ENCODE measurements around the gene LGI4. TPM values are rescaled to one million over a fixed set of nuclear protein-coding genes. Genes with fewer than 3 reads are reported as not detected.
"Not testable (repeated sequence)": the region's sequence is repeated elsewhere in the genome, so short reads cannot be mapped to it uniquely, and the experiment has no call there.

Gene LGI4
- total and polyA plus RNA-seq, 4 experiments from 2014 or later = 0.72 to 0.81 TPM; not detected in 2

DNA sequence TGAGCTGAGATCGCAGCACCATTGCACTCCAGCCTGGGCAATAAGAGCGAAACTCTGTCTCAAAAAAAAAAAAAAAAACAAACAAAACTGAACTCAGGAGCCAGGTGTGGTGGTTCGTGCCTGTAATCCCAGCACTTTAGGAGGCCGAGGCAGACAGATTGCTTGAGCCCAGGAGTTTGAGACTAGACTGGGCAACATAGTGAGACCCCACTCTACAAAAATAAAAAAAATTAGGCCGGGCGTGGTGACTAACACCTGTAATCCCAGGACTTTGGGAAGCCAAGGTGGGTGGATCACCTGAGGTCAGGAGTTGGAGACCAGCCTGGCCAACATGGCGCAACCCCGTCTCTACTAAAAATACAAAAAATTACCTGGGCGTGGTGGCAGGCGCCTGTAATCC lies 32.9 kb downstream of the LGI4 start:
- H3K36me3 Mint-ChIP-seq; H3K4me1 ChIP-seq (ENCODE audit: insufficient read depth, low read length); H3K4me3 ChIP-seq (ENCODE audit: low read length in 2 of 2); H3K27me3 Mint-ChIP-seq; H3K27ac Mint-ChIP-seq; POLR2A ChIA-PET (ENCODE audit: partially characterized antibody); H3K27me3 ChIP-seq (ENCODE audit: insufficient read depth, low read length); H3K9me3 Mint-ChIP-seq; H3K4me3 Mint-ChIP-seq; H3K4me1 Mint-ChIP-seq; DNase-seq; H3K27ac ChIP-seq (ENCODE audit: low read depth, low read length); intact Hi-C loops (cut with micrococcal nuclease); H3K36me3 ChIP-seq (ENCODE audit: insufficient read depth, low read length); H3K9me3 ChIP-seq (ENCODE audit: control insufficient read depth in 1 of 2, low read length in 2 of 2): not testable (repeated sequence)
- CTCF ChIA-PET (ENCODE audit: partially characterized antibody) = interaction anchor here (0.7 to 1.1 kb wide), 2 partner anchors 9 to 13 kb away, joined by 3 read pairs; no protein-coding TSS in a partner anchor

- Histone ChIP-seq H3K36me3 (ENCODE audit: insufficient read depth, low read length) (no peaks in the 10 kb centered on the region), H3K27ac (ENCODE audit: low read depth, low read length) (no peak overlapping the region), H3K9me3 (ENCODE audit: control insufficient read depth in 1 of 2, low read length in 2 of 2) (no peaks in the 10 kb centered on the region), H3K27me3 (ENCODE audit: insufficient read depth, low read length) (no peaks in the 10 kb centered on the region), H3K4me1 (ENCODE audit: insufficient read depth, low read length) (no peaks in the 10 kb centered on the region), H3K4me3 (ENCODE audit: low read length in 2 of 2) (no peak overlapping the region)
- CTCF ChIA-PET (ENCODE audit: partially characterized antibody) = interaction anchor here (1.1 to 1.6 kb wide), 2 partner anchors 9 to 34 kb away, joined by 4 to 5 read pairs; no protein-coding TSS in a partner anchor
- Mint-ChIP-seq H3K4me1 (no peaks in the 10 kb centered on the region), H3K4me3 (no peak overlapping the region), H3K36me3 (no peaks in the 10 kb centered on the region), H3K27me3 (no peaks in the 10 kb centered on the region), H3K27ac (no peak overlapping the region), H3K9me3 (no peaks in the 10 kb centered on the region)
- POLR2A ChIA-PET (ENCODE audit: partially characterized antibody) = no interaction called here
- intact Hi-C loops (cut with micrococcal nuclease) = no loop called here
- DNase-seq = no peak
Observed at GRCh38 chr19:35100588-35101533, 34.0 kb downstream of the LGI4 start.

- H3K4me1 ChIP-seq (ENCODE audit: insufficient read depth, low read length) = no peaks in the 10 kb centered on the region
- Mint-ChIP-seq H3K9me3 (no peaks in the 10 kb centered on the region), H3K4me3 (no peak overlapping the region), H3K4me1 (no peaks in the 10 kb centered on the region), H3K27me3 (no peaks in the 10 kb centered on the region), H3K27ac (no peak overlapping the region), H3K36me3 (no peaks in the 10 kb centered on the region)
- H3K36me3 ChIP-seq (ENCODE audit: insufficient read depth, low read length) = no peaks in the 10 kb centered on the region
- no peaks in the 10 kb centered on the region for H3K27me3 ChIP-seq (ENCODE audit: insufficient read depth, low read length)
- no peak overlapping the region for H3K27ac ChIP-seq (ENCODE audit: low read depth, low read length)
- no peak overlapping the region for H3K4me3 ChIP-seq (ENCODE audit: low read length in 2 of 2)
- no peak for DNase-seq
- intact Hi-C loops (cut with micrococcal nuclease) = no loop called here
- H3K9me3 ChIP-seq (ENCODE audit: control insufficient read depth in 1 of 2, low read length in 2 of 2) = no peaks in the 10 kb centered on the region
- POLR2A ChIA-PET (ENCODE audit: partially characterized antibody) = no interaction called here
- CTCF ChIA-PET (ENCODE audit: partially characterized antibody) = interaction anchor here (0.8 to 1.6 kb wide), 2 partner anchors 8 to 56 kb away, joined by 4 to 5 read pairs; no protein-coding TSS in a partner anchor
Observed at GRCh38 chr19:35099897-35100275, 35.0 kb downstream of the LGI4 start.

DNA sequence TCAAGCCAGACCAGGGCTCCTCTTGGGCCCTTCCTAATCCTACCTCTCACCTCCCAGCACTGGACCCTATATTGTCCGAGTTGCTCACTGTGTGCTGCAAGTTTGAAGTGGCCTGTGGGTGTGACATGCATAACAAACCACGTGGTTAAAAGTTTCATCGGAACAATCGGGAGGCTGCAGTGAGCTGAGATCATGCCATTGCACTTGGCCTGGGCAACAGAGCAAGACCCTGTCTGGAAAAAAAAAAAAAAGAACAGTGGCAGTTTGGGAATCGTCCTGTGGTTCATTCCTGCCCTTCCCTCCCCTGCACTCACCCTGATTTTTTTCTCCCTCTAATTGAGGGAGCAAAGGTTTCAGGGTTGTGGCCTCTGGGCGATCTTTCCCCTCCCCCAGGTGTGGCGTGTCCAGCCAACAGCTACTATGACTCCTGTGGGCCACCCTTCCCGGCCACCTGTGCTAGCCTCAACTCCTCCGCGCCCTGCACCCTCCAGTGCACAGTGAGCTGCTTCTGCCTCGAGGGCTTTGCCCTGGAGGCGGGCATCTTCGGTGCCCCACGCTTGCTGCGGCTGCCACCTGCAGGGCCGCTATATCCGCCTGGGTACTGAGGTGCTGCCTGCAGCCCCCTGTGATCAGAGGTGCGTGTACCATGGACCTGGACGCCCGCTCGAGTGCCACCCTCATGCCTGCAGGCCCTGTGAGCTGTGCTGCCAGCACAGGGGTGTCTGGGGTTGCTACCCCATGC lies 35.5 kb downstream of the LGI4 start:
- no peak for DNase-seq
- Mint-ChIP-seq H3K9me3 (no peaks in the 10 kb centered on the region), H3K4me1 (no peaks in the 10 kb centered on the region), H3K4me3 (no peak overlapping the region), H3K27ac (no peak overlapping the region), H3K36me3 (no peaks in the 10 kb centered on the region), H3K27me3 (peaks cover 0 to under 1% of the 10 kb centered on the region in 2 donors)
- Histone ChIP-seq H3K27ac (ENCODE audit: low read depth, low read length) (no peak overlapping the region), H3K27me3 (ENCODE audit: insufficient read depth, low read length) (no peaks in the 10 kb centered on the region), H3K9me3 (ENCODE audit: control insufficient read depth in 1 of 2, low read length in 2 of 2) (no peaks in the 10 kb centered on the region), H3K4me3 (ENCODE audit: low read length in 2 of 2) (no peak overlapping the region), H3K36me3 (ENCODE audit: insufficient read depth, low read length) (no peaks in the 10 kb centered on the region), H3K4me1 (ENCODE audit: insufficient read depth, low read length) (no peaks in the 10 kb centered on the region)
- intact Hi-C loops (cut with micrococcal nuclease) = no loop called here
- CTCF ChIA-PET (ENCODE audit: partially characterized antibody) = interaction anchor here (0.8 kb wide), 1 partner anchor 55 kb away, joined by 4 read pairs; no protein-coding TSS in a partner anchor
- POLR2A ChIA-PET (ENCODE audit: partially characterized antibody) = no interaction called here

- intact Hi-C loops (cut with micrococcal nuclease) = no loop called here
- Histone ChIP-seq H3K27ac (ENCODE audit: low read depth, low read length) (no peak overlapping the region), H3K27me3 (ENCODE audit: insufficient read depth, low read length) (no peaks in the 10 kb centered on the region), H3K4me1 (ENCODE audit: insufficient read depth, low read length) (no peaks in the 10 kb centered on the region), H3K4me3 (ENCODE audit: low read length in 2 of 2) (no peak overlapping the region), H3K36me3 (ENCODE audit: insufficient read depth, low read length) (no peaks in the 10 kb centered on the region), H3K9me3 (ENCODE audit: control insufficient read depth in 1 of 2, low read length in 2 of 2) (no peaks in the 10 kb centered on the region)
- no peak overlapping the region for H3K4me3 Mint-ChIP-seq
- POLR2A ChIA-PET (ENCODE audit: partially characterized antibody) = no interaction called here
- CTCF ChIA-PET (ENCODE audit: partially characterized antibody) = no interaction called here
- peaks cover 0 to 2% of the 10 kb centered on the region in 2 donors for H3K27me3 Mint-ChIP-seq
- no peaks in the 10 kb centered on the region for H3K36me3 Mint-ChIP-seq
- H3K27ac Mint-ChIP-seq = no peak overlapping the region
- no peaks in the 10 kb centered on the region for H3K4me1 Mint-ChIP-seq
- no peak for DNase-seq
- H3K9me3 Mint-ChIP-seq = no peaks in the 10 kb centered on the region
Observed at GRCh38 chr19:35098413-35099049, 36.3 kb downstream of the LGI4 start.

DNA sequence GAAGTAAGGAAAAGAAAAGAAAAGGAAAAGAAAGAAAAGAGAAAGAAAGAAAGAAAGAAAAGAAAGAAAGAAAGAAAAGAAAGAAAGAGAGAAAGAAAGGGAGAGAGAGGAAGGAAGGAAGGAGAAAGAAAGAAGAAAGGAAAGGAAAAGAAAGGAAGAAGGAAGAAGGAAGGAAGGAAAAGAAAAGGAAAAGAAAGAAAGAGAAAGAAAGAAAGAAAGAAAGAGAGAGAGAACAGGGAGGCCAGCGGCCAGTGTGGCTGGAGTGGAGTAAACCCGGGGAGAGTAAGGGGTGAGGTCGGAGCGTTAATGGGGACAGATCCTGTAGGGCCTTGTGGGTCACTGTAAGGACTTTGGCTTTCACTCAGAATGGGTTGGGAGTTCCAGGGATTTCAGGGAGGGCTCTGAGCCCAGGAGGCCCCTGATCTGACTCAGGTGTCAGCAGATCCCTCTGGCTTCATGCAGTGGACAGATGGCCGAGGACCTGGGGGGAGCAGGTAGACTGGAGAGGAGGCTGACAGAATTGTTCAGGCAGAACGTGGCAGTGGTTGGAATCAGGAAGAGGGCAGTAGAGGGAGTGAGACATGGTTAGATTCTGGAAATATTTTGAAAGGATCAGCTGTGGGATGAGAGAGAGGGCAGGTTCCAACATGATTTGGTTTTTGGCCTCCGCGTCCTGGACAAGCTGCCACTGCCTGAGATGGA lies 39.0 kb downstream of the LGI4 start:
- H3K4me3 Mint-ChIP-seq = no peak overlapping the region
- Histone ChIP-seq H3K4me3 (ENCODE audit: low read length in 2 of 2) (no peak overlapping the region), H3K36me3 (ENCODE audit: insufficient read depth, low read length) (no peaks in the 10 kb centered on the region), H3K9me3 (ENCODE audit: control insufficient read depth in 1 of 2, low read length in 2 of 2) (no peaks in the 10 kb centered on the region), H3K4me1 (ENCODE audit: insufficient read depth, low read length) (no peaks in the 10 kb centered on the region), H3K27me3 (ENCODE audit: insufficient read depth, low read length) (no peaks in the 10 kb centered on the region), H3K27ac (ENCODE audit: low read depth, low read length) (no peak overlapping the region)
- no peak overlapping the region for H3K27ac Mint-ChIP-seq
- ChIA-PET CTCF (ENCODE audit: partially characterized antibody) (interaction anchor here (1.1 kb wide), 1 partner anchor 51 kb away, joined by 4 read pairs; no protein-coding TSS in a partner anchor), POLR2A (ENCODE audit: partially characterized antibody) (no interaction called here)
- DNase-seq = no peak
- no peaks in the 10 kb centered on the region for H3K9me3 Mint-ChIP-seq
- H3K4me1 Mint-ChIP-seq = no peaks in the 10 kb centered on the region
- intact Hi-C loops (cut with micrococcal nuclease) = no loop called here
- peaks cover 0 to 2% of the 10 kb centered on the region in 2 donors for H3K27me3 Mint-ChIP-seq
- H3K36me3 Mint-ChIP-seq = no peaks in the 10 kb centered on the region

Data from CD4-positive, alpha-beta memory T cell (primary cell).